H9 (cell line): ENCODE results near the gene VAV2. TPM values are rescaled to one million over a fixed set of nuclear protein-coding genes. Genes with fewer than 3 reads are reported as not detected.

Experiments used
- DNase-seq: peaks from one replicate; pipeline ENCODE4 v3.0.0-alpha.2; 2017
- H2AFZ ChIP-seq: one replicate; pipeline ENCODE4 v1.6.1; 2013; ENCODE audit warnings: mild to moderate bottlenecking, low read length, control low read depth, moderate library complexity
- H2AK5ac ChIP-seq: 2 replicates; pipeline ENCODE4 v1.6.1; 2013; ENCODE audit warnings: low read length, control low read depth, mixed read lengths; ENCODE audit not compliant: insufficient read length
- H2BK120ac ChIP-seq: one replicate; pipeline ENCODE4 v1.6.1; 2013; ENCODE audit warnings: low read depth, mild to moderate bottlenecking, low read length, control low read depth, inconsistent platforms; ENCODE audit not compliant: poor library complexity, severe bottlenecking
- H2BK12ac ChIP-seq: 2 replicates; pipeline ENCODE4 v1.6.1; 2013; ENCODE audit warnings: low read length, control low read depth, mixed read lengths, low read depth; ENCODE audit not compliant: insufficient read length
- H2BK15ac ChIP-seq: 2 replicates; pipeline ENCODE4 v1.6.1; 2013; ENCODE audit warnings: low read depth, low read length, control low read depth
- H2BK20ac ChIP-seq: one replicate; pipeline ENCODE4 v1.6.1; 2013; ENCODE audit warnings: low read depth, mild to moderate bottlenecking, low read length, control low read depth, inconsistent platforms; ENCODE audit not compliant: poor library complexity, severe bottlenecking
- H2BK5ac ChIP-seq: 2 replicates; pipeline ENCODE4 v1.6.1; 2013; ENCODE audit warnings: low read length, control low read depth, mixed read lengths; ENCODE audit not compliant: insufficient read length
- H3K14ac ChIP-seq: 2 replicates; pipeline ENCODE4 v1.6.1; 2013; ENCODE audit warnings: low read length, control low read depth; ENCODE audit not compliant: insufficient read depth
- H3K18ac ChIP-seq: 2 replicates; pipeline ENCODE4 v1.6.1; 2013; ENCODE audit warnings: low read depth, mild to moderate bottlenecking, mixed read lengths, low read length, control low read depth; ENCODE audit not compliant: insufficient read length
- H3K23ac ChIP-seq: 2 replicates; pipeline ENCODE4 v1.6.1; 2013; ENCODE audit warnings: low read length, control low read depth, mixed read lengths, low read depth; ENCODE audit not compliant: insufficient read length
- H3K23me2 ChIP-seq: 2 replicates; pipeline ENCODE4 v1.6.1; 2013; ENCODE audit warnings: low read depth, mild to moderate bottlenecking, mixed read lengths, low read length, control low read depth; ENCODE audit not compliant: insufficient read length, poor library complexity, severe bottlenecking
- H3K27ac ChIP-seq: 2 replicates; pipeline ENCODE4 v1.5.1; 2013; ENCODE audit warnings: low read length, control low read depth, mixed read lengths, low read depth; ENCODE audit not compliant: insufficient read length
- H3K27me3 ChIP-seq: 2 replicates; pipeline ENCODE4 v1.6.1; 2013; ENCODE audit warnings: low read length, control low read depth, inconsistent platforms; ENCODE audit not compliant: insufficient read depth
- H3K4ac ChIP-seq: 2 replicates; pipeline ENCODE4 v1.6.1; 2013; ENCODE audit warnings: low read depth, mild to moderate bottlenecking, control low read depth, inconsistent platforms, low read length, moderate library complexity
- H3K4me1 ChIP-seq: 2 replicates; pipeline ENCODE4 v1.6.1; 2013; ENCODE audit warnings: low read length, control low read depth, inconsistent platforms; ENCODE audit not compliant: insufficient read depth
- H3K4me2 ChIP-seq: 2 replicates; pipeline ENCODE4 v1.6.1; 2013; ENCODE audit warnings: low read length, control low read depth, mixed read lengths; ENCODE audit not compliant: insufficient read length, insufficient read depth
- H3K56ac ChIP-seq: 2 replicates; pipeline ENCODE4 v1.6.1; 2013; ENCODE audit warnings: low read depth, mild to moderate bottlenecking, mixed read lengths, low read length, control low read depth; ENCODE audit not compliant: insufficient read length
- H3K79me1 ChIP-seq: 2 replicates; pipeline ENCODE4 v1.6.1; 2013; ENCODE audit warnings: low read depth, mild to moderate bottlenecking, moderate library complexity, low read length, control low read depth, inconsistent platforms; ENCODE audit not compliant: insufficient read depth, poor library complexity, severe bottlenecking
- H3K79me2 ChIP-seq: 2 replicates; pipeline ENCODE4 v1.6.1; 2013; ENCODE audit warnings: low read length, control low read depth, inconsistent platforms; ENCODE audit not compliant: insufficient read depth
- H3K9ac ChIP-seq: 2 replicates; pipeline ENCODE4 v1.6.1; 2013; ENCODE audit warnings: low read length, control low read depth, mixed read lengths; ENCODE audit not compliant: insufficient read length; ENCODE audit errors: extremely low read depth
- H3K9me3 ChIP-seq: one replicate; pipeline ENCODE4 v1.6.1; 2013; ENCODE audit warnings: low read depth, low read length, inconsistent platforms; ENCODE audit not compliant: control insufficient read depth
- H3T11ph ChIP-seq: one replicate; pipeline ENCODE4 v1.6.1; 2013; ENCODE audit warnings: mild to moderate bottlenecking, low read length, control low read depth, inconsistent platforms
- H4K20me1 ChIP-seq: one replicate; pipeline ENCODE4 v1.6.1; 2013; ENCODE audit not compliant: control insufficient read depth, insufficient read length, insufficient read depth
- H4K5ac ChIP-seq: 2 replicates; pipeline ENCODE4 v1.6.1; 2013; ENCODE audit warnings: low read depth, mild to moderate bottlenecking, mixed read lengths, low read length, control low read depth; ENCODE audit not compliant: insufficient read length
- H4K8ac ChIP-seq: replicated peaks from 2 replicates; pipeline ENCODE4 v1.6.1; 2013; ENCODE audit warnings: low read length, control low read depth, mixed read lengths, low read depth; ENCODE audit not compliant: insufficient read length
- H4K91ac ChIP-seq: 2 replicates; pipeline ENCODE4 v1.6.1; 2013; ENCODE audit warnings: low read depth, mild to moderate bottlenecking, moderate library complexity, mixed read lengths, low read length, control low read depth; ENCODE audit not compliant: insufficient read length
- H3K27ac Mint-ChIP-seq, 3 experiments: 2 replicates in 2 of 3; 3 replicates in 1 of 3; pipeline ENCODE4 v1.8.0; 2020 to 2021; ENCODE audit warnings: mixed read lengths in 3 of 3, mild to moderate bottlenecking in 1 of 3, moderate library complexity in 1 of 3
- H3K27me3 Mint-ChIP-seq: 2 replicates; pipeline ENCODE4 v1.8.0; 2021; ENCODE audit warnings: low read depth, mild to moderate bottlenecking, moderate library complexity, mixed read lengths
- H3K36me3 Mint-ChIP-seq, 3 experiments: 2 replicates in 2 of 3; 3 replicates in 1 of 3; pipeline ENCODE4 v1.8.0; 2020 to 2021; ENCODE audit warnings: low read depth in 3 of 3, mixed read lengths in 3 of 3; ENCODE audit not compliant: insufficient read depth in 1 of 3
- H3K4me1 Mint-ChIP-seq, 2 experiments: 2 replicates each; pipeline ENCODE4 v1.8.0; 2020; ENCODE audit warnings: mixed read lengths in 2 of 2
- H3K4me3 Mint-ChIP-seq, 2 experiments: 2 replicates in 1 of 2; 3 replicates in 1 of 2; pipeline ENCODE4 v1.8.0; 2020 to 2021; ENCODE audit warnings: mild to moderate bottlenecking in 2 of 2, mixed read lengths in 2 of 2, moderate library complexity in 1 of 2
- H3K9me3 Mint-ChIP-seq, 2 experiments: 2 replicates in 1 of 2; 3 replicates in 1 of 2; pipeline ENCODE4 v1.8.0; 2020; ENCODE audit warnings: mild to moderate bottlenecking in 2 of 2, mixed read lengths in 2 of 2, moderate library complexity in 1 of 2
- CTCF ChIP-seq: fragments of 200-600 bp; sonication (generic); conservative IDR thresholded peaks from 3 replicates; pipeline ENCODE4 v1.8.0; 2021; ENCODE audit warnings: antibody characterized with exemption, mild to moderate bottlenecking
- WGBS: extraction: QIAGEN DNeasy Blood & Tissue Kit; methylation state at CpG from one replicate; pipeline ENCODE4 v1.1.7; 2013; ENCODE audit warnings: missing lambda C conversion rate, low lambda C conversion rate, mixed read lengths; ENCODE audit not compliant: insufficient read length; ENCODE audit errors: extremely low coverage; 5-methylcytosine and 5-hydroxymethylcytosine counted together
- total RNA-seq: library from RNA; stranded (reverse); gene quantifications from 2 replicates; pipeline ENCODE4 v1.2.1, GENCODE V29; 2021

VAV2 gene
- total RNA-seq, 1 experiment from 2014 or later, result 58.7 TPM

- no peak overlapping the region for H2BK20ac ChIP-seq
- WGBS, result no CpG with 5 or more reads among the region's 24 CpGs
- no peak overlapping the region for H4K8ac ChIP-seq
- no peak overlapping the region for H2BK12ac ChIP-seq
- H4K91ac ChIP-seq, result no peak overlapping the region
- H3K79me1 ChIP-seq, result no peaks in the 10 kb centered on the region
- no peak for DNase-seq
- H2BK15ac ChIP-seq, result no peak overlapping the region
- H3K4me2 ChIP-seq, result no peak overlapping the region
- H3K4me3 Mint-ChIP-seq, result no peak overlapping the region
- no peak overlapping the region for H2AK5ac ChIP-seq
- H3K56ac ChIP-seq, result no peak overlapping the region
- no peak overlapping the region for H3K9ac ChIP-seq
- H2BK120ac ChIP-seq, result no peak overlapping the region
- H3K27me3 ChIP-seq, result no peaks in the 10 kb centered on the region
- H3K18ac ChIP-seq, result no peak overlapping the region
- H3K27me3 Mint-ChIP-seq, result peaks cover 1% of the 10 kb centered on the region
- no peak for TF ChIP-seq CTCF
- no peak overlapping the region for H3K27ac ChIP-seq
- no peak overlapping the region for H3T11ph ChIP-seq
- H3K27ac Mint-ChIP-seq, result peak overlapping the region; percentile 4 to 64 (median 40); a peak in 4 of 7 replicates
- H3K4ac ChIP-seq, result no peak overlapping the region
- no peaks in the 10 kb centered on the region; a peak in 2 of 5 replicates for H3K9me3 Mint-ChIP-seq
- H3K4me1 ChIP-seq, result no peaks in the 10 kb centered on the region; the same call in 1 of the 2 replicates
- H3K23ac ChIP-seq, result no peak overlapping the region
- peaks cover 2 to 12% (median 8%) of the 10 kb centered on the region in 3 experiments; a peak in 5 of 7 replicates for H3K36me3 Mint-ChIP-seq
- no peak overlapping the region for H2AFZ ChIP-seq
- H3K9me3 ChIP-seq, result no peaks in the 10 kb centered on the region
- no peaks in the 10 kb centered on the region for H3K23me2 ChIP-seq
- H3K14ac ChIP-seq, result no peak overlapping the region; the same call in 1 of the 2 replicates
- no peaks in the 10 kb centered on the region for H4K20me1 ChIP-seq
- no peak overlapping the region for H4K5ac ChIP-seq
- peak overlapping the region; percentile 42 for H2BK5ac ChIP-seq
- peaks cover 25 to 35% of the 10 kb centered on the region in 2 experiments for H3K4me1 Mint-ChIP-seq
- H3K79me2 ChIP-seq, result peaks cover 2% of the 10 kb centered on the region; the same call in 1 of the 2 replicates
Measured at GRCh38 chr9:133894377-133895321, 97.5 kb downstream of the VAV2 start.
